DMS 273 treated with DMSO at 0.1 percent for 48 hours (cell line): ENCODE data around the gene PTMA.
A peak's percentile ranks its signal among the peaks of the same experiment; 100 is the strongest.
"Not testable (repeated sequence)": the region's sequence is repeated elsewhere in the genome, so short reads cannot be mapped to it uniquely, and the experiment has no call there.

Experiments
- DNase-seq: peaks from one replicate; lab custom pipeline; 2025; lab: John Stamatoyannopoulos, UW

The PTMA gene, protein sequence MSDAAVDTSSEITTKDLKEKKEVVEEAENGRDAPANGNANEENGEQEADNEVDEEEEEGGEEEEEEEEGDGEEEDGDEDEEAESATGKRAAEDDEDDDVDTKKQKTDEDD

DNA sequence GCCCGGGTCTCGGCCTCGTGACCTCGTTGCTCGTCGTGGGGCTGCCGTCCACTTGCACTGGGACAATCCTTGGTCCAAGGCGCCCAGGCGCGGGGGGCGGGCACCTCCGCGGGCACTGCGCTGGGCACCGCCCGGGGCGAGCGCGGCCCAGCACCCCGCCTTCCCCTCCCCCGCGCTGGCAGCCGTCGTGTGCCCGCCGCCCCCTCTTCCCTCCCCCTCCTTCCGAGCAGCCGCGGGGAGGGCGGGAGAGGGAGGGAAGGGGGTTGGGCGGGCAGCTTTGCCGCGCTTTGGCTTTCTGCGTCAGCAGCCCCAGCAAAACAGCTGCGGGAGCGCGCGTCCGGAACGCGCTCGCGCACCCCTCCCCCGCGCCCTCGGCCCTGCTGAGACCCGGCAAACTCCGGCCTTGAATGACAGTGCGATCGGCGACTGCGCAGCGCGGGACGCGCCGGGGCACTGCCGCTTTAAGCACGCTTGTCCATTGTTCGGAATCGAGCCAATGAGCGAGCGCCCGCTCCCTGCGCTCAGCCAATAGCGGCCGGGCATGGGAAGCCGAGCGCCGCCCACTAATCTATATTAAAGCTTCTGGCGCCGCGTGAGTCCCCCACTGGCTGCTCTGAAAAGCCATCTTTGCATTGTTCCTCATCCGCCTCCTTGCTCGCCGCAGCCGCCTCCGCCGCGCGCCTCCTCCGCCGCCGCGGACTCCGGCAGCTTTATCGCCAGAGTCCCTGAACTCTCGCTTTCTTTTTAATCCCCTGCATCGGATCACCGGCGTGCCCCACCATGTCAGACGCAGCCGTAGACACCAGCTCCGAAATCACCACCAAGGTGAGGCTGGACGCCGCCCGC lies at the start of gene PTMA:
TSS of gene PTMA (plus strand) at position 599 of the 846 bp plus-strand sequence. CDS start at position 781, 182 bp downstream.
- DNase-seq: peak; percentile 98

DNA sequence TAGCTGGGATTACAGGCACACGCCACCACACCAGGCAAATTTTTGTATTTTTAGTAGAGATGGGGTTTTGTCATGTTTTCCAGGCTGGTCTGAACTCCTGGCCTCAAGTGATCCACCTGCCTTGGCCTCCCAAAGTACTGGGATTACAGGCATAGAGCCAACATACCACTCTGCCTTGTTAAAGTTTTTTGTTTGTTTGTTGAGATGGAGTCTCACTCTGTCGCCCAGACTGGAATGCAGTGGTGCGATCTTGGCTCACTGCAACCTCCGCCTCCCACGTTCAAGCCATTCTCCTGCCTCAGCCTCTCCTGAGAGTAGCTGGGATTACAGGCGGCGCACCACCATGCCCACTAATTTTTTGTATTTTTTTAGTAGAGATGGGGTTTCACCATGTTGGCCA lies 48.3 kb upstream of the PTMA start:
- DNase-seq: not testable (repeated sequence)

DNA sequence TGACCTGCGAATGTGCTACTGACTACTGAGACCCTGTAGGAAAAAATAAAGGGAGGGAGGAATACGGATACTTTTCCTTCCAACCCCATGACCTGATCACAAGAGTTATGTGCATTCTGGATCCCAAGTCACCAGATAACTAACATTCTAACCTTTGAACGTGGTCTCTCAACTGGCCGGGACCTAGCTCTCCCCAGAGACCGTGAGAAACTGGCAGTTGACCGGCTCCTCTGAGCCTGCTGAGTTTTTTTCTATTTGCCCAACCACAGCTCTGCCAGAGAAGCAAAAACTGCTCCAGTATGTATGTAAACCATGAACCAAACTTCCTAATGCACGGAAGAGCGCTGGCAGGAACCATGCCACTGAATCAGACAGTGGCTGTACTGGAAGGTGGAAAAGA lies 47.5 kb upstream of the PTMA start:
- DNase-seq: no peak

DNA sequence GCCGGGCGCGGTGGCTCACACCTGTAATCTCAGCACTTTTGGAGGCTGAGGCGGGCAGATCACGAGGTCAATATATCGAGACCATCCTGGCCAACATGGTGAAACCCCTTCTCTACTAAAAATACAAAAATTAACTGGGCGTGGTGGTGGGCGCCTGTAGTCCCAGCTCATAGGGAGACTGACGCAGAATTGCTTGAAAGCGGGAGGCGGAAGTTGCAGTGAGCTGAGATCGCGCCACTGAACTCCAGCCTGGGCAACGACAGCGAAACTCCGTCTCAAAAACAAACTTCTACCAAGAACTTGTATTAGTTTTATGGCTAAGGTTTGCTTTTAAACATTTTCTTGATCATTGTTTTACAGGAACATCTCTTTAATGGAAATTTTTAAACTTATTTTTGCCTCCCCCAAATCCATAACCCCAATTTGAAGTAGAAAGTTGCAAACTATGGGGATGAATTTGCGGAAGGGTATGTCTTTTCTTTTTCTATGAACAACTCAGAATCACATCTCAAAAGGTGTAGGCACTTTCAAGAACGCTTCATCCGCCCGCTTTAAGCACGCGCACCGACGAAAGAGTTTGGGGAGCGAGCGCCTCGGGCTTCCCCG lies 46.8 kb upstream of the PTMA start:
- no peak for DNase-seq

DNA sequence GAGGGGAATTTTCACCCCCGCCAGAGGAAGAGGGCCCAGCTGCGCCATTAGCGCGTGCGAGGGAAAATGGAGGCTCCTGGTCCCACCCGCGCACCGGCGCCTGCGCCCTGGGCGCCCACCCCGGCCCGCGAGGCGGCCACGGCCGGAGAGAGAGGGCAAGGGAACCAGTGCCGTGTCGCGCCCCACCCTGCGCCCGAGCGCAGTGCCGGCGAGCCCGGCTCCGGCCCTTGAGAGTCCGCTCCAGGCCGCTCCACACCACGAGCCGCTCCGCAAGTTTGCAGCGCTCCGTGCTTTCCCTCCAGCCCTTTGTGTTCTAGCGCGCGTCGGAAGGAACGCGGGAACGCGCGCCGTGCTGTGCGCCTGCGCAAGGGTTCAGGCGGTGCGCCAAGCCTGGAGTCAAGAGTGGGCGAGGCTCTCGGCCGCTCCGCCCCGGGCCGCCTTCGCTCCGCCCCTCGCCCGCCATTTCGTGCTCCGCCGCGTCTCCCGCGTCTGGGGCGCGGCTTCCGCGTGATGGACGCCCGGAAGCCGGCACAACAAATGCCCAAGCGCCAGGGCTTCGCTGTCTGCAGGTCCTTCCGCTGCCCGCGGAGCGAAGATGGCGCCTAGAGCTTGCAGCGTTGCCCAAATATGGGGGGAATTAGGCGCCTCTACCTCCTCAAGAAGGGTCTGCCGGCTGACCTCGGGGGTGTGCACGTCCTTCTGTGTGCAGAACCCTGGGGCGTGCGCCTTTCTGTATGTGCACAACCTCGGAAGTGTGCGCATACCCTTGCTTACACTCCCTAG lies 46.1 kb upstream of the PTMA start:
- DNase-seq: peak; percentile 41

DNA sequence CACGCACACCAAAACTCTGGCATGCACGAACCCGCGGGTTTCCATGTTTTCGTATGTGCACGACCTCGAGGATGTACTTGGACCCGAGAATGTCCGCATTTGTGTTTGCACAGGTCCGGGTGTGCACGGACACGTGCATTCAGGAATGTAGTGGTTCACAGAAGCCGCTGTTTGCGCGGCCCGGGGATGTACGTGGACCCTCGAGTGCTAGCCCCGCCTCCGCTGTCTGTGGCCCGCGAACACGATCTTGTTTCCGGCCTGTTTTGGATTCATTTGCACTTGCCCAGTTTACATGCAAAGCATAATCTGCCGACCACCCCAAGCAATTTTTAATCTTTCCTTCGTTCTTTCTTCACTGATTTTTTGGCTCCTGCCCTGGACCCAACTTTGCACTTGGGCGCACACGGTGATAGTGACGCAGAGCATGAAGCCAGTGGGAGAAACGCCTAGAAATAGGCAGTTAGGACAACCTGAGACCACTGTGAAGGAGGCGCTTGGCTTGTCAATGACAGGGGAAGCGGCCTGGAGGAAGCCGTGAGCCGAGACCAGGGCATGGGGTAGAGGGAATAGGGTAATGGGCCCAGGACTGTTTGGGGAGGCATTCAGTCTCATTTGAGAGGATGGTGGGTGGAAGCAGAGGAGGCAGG lies 45.4 kb upstream of the PTMA start:
- no peak for DNase-seq

DNA sequence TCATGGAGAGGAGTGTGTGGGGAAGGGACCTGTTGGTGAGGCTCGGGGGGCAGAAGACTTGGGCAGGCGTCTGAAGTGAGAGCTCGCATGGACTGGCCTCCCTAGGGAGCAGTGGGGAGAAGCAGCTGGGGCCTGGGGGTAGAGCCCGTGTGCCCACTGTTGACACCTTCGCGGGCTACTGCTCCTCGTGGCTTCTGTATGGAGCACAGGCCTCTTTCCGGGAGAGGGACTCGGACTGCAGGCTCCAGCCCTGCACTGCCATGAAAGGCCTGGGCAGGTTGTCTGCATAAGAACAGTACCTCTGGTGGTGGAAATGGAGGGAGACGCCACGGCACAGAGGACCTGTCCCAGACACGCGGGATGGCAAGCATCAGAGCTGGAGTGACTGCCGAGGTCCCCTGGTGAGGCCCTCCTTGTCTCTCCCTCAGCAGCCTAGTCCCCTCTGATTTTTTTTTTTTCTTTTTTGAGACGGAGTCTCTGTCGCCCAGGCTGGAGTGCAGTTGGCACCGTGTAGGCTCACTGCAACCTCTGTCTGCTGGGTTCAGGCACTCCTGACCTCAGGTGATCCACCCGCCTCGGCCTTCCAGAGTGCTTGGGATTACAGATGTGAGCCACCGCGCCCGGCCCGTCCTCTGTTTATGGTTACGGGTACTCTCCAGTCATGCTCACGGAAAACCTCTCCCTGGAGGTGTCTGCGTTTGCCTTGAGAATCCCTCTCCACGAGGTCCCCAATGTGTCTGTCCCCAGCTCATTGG lies 44.7 kb upstream of the PTMA start:
- DNase-seq: no peak

DNA sequence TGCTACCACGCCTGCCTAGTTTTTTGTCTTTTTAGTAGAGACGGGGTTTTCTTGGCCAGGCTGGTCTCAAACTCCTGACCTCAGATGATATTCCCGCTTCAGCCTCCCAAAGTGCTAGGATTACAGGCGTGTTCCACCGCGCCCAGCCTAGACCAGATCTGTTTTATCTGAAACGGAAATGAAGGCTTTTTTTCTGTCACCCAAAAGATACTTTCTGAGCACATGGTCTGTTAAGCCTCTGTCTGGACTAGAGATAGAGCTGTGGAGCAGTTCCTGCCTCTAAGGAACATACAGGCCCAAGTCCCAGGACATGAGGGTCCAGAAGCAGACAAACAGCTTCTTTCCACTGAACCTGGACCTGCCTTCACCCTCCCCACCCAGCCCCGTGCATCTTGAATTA lies 43.6 kb upstream of the PTMA start:
- no peak for DNase-seq

DNA sequence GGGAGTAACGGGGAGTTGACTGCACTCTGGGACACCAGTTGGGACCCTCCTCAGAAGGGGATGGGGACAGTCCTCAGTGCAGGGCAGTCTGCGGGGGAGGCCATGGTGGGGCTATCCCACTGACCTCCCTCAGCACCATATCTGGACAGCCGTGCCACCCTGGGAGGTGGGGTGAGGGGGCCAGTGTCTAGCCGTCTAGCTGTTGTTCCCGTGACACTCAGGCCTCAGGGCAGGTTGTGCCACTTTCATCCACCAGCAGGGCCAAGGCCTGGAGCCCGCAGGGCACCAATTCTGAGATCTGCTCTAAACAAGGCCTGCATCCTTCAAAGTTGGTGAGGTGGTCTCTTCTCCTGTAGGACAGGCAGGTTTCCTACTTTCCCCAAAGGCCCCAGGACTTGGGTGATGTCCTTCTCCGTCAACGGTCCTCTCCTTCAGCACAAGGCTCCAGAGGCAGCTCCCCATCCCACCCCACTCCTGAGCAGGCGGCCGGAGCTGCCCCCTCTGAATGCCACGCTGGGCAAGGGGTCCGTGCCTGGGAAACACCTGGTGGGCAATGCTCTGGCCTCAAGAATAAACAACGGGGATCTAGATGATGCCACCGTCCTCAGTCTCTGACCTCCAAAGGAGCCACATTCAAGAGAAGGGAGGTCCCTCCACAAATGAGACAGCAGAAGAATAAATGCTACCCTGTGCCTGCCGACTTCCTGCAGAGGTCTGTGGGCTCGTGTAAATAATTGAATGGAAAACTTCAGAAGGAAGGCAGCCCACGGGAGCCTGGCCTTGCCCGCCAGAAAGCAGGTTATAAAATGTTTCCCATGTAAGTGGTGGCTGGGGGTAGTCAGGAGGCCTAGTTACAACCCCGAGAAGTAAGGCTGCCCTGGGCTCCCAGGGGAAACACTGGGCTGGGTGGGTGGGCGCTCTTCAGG lies 42.8 kb upstream of the PTMA start:
- DNase-seq: no peak

DNA sequence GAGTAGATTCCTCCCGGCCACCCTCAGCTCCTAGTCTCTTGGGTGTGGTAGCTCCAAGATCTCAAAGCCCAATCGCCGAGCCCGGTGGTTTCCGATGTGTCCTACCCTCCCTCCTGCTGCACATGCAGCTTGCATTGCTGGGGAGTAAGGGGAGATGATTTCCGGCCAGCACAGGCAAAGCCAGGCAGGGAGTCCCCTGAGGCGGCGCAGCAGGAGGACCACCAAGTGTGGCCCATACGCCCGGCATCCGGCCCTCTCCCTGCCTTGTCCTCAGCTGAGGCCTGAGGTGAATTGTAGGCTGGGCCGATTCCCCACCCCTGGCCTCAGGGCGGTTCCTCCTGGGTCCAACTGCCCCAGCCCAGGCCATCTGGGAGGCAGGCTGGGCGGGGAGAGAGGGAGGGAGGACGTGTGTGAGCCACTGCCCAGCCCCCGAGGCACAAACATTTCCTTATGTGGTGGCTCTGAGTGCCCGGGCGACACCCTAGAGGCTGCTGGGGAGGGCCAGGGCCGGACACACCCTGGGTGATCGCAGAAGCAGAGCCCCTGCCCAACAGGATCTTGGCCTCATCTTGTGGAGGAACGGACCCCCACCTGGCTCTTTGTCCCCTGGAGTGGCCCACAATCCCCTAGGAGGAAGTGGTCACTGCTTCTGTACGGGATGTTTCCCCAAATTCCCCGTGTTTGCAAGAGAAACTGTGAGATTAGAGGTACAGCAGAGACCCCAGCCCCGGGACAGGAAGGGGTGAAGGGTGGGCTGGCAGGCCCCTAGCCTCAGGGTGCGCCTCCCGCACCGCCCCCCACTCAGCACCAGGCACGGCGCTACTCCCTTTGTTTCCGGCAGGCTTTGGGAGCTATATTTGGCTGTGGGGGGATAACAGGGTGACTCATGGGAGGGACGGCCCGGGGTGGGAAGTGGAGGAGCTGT lies 41.9 kb upstream of the PTMA start:
- DNase-seq: peak; percentile 68

DNA sequence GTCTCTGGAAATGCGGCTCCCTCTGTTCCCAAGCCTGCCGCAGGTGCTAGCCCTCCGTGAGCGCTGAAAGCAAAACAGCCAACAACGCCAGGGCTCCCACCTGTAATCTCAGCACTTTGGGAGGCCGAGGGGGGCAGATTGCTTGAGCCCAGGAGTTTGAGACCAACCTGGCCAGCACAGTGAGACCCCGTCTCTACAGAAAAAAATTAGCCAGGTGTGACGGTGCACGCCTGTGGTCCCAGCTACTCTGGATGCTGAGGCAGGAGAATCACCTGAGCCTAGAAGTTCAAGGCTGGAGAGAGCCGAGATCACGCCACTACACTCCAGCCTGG lies 41.3 kb upstream of the PTMA start:
- DNase-seq: no peak

DNA sequence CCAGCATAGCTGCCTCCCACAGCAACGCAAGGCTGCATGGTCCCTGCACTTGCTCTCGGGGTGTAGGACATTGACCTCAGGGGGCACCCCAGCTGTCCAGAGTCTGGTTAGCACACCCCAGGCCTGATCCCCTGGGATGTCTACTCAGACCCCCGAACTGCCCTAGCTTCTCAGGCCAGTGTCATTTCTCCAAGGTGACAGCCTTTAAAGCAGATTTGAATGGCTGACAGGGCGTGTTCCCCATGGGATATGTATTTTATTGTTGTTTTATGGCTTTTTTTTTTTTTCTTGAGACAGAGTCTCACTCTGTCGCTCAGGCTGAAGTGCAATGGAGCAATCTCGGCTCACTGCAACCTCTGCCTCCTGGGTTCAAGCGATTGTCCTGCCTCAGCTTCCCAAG lies 40.8 kb upstream of the PTMA start:
- DNase-seq: no peak

DNA sequence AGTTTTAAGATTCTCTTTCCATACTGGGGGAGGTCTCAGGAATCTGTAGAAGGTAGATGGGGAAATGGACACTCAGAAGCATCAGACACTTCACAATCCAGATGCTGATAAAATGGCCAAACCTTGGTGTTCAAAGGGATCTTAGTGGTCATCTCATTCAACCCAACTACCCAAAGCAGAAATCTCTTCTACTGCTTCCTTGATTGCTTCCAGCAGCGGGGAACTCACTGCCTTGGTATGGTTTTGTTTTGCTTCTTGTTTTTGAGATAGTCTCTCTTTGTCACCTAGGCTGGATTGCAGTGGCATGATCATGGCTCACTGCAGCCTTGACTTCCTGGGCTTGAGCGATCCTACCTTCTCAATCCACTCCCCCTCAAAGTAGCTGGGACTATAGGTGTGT lies 39.3 kb upstream of the PTMA start:
- no peak for DNase-seq

DNA sequence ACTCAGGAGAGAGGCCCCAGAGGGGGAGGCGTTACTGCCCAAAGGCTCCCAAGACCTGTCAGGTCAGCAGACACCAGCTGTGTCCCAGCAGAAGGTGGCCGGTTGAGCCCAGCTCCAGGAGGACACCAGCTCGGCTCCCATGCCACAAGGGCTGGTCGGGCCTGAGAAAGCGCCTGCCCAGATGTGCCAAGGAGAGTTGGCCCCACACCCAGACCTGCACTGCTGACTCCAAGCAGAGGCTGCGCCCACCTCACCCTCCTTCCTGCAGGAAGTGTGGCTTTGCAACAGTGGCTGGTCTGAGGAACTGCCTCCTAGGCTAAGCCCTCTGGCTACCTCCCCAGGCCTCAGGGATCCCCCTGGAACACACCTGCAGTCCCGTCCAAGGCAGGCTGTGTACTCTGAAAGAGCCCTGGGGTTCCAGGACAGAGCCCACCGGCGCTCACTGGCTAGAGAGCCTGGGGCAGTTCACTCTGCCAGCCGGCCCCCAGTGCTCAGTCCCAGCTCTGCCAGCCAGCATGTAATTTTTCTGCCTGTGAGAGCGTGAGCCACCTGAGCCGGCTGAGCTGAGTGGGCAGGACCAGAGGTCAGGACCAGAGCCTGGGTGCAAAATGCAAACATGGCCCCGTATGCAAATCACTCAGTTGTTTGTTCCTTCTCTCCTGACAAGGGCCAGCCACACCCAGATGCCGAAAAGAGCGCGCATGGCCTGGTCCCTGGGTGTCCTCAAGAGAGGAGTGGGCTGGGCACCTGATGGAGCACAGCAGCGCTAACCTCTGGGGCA lies 36.9 kb upstream of the PTMA start:
- DNase-seq: no peak

DNA sequence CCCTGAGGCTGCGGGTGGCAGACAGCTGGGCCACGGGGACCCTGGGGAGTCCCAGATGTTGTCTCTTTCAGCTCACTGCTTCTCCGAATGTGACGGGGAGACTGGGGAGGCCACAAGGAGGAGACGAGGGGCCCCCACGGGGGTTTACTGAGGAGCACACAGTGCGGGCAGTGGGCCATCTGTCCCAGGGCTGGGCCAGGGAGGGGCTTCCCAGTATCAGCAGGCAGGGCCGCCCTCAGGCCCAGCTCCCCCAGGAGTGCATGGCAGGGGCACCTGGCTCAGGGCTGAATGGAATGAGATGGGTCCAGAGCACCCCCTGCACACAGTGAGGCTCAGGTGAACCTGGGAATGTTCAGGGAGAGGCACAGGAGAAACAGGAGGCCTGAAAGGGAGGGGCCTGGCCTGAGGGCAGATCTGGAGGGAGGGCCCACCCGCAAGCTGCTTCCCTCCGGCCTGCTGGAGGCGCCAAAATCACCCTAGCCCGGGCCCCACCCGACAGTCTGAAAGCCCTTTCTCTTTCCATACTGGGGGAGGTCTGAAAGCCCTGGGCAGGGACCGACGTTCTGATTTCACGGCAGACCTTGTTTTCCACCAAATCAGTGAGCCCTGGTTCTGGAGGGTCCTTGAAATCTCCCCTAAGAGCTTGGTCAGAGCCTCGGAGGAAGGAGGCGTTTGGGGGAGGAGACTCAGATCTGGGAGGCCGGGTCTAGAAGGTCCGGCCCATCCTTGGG lies 35.5 kb upstream of the PTMA start:
- DNase-seq: peak; percentile 62

DNA sequence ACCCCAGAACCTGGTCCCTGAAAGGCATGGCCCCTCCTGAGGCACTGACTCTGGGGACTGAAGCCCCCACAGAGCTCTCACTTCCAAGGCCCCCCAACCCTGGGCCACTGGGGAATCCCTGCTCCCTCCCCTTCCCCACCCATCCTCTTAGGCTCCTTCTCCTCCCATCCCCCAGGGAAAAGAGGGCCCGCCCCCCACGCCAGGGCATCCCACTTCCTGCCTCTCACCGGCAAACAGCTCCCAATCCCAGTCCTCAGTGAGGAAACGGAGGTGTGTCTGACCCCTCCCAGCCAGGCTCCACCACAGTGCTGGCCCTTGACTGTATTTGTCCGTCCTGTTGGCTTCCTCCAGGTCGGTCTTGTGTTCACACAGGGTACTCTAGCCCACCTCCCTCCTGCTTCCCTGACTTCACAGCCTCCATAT lies 35.0 kb upstream of the PTMA start:
- DNase-seq: peak; percentile 42

DNA sequence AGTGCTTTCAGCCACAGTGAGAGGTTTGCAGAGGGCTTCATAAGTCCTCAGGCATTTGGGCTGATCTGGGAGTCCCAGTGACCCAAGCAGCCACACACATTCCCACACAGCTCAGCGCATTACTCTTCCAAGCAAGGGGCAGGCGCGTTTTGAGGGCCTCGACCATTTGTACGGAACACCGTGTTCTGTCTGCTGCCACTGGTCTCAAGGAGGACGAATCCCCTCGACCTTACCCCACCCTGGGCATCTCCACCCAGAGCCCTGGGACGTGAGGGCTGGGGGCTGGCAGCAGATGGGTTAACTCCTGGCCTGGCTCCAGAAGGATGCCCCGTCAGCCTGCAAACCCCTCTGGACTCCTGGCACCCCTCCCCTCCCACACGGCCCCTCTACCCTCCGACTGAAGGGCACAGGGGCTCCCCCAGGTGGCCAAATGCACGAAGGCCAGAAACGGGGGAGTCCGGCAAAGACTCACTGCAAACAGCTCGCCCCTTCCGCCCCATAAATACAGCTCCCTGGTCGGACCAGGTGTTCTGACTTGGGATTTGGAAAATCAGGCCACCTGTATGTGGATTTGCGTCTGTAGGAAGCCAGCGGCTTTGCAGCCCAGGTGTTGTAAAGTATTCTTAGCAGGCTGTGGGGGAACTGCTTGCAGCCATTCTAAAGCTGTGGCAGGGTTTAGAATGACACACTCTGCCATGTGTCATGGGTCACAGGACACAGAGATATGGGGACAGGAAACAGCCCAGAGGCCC lies 33.6 kb upstream of the PTMA start:
- peak; percentile 12 for DNase-seq
